ENCODE results near the gene NOS3.

The NOS3 gene

GRCh38 chr7:150990416-150991186, at the start of gene NOS3:
Gene NOS3, plus strand, starts transcription at chr7:150991017. Its CDS starts 2,787 bp downstream, at chr7:150993804.
- no peak for DNase-seq (ENCODE audit: low read depth, low spot score)

- no peak for DNase-seq (ENCODE audit: low read depth, low spot score)
Measured at GRCh38 chr7:150941351-150942000, 49.3 kb upstream of the NOS3 start.

- no peak for DNase-seq (ENCODE audit: low read depth, low spot score)
Measured at GRCh38 chr7:150942001-150942590, 48.7 kb upstream of the NOS3 start.

- DNase-seq (ENCODE audit: low read depth, low spot score): no peak
Measured at GRCh38 chr7:150942591-150943452, 48.0 kb upstream of the NOS3 start.

GRCh38 chr7:150943453-150943814, 47.4 kb upstream of the NOS3 start:
- DNase-seq (ENCODE audit: low read depth, low spot score): no peak

GRCh38 chr7:150944066-150945042, 46.5 kb upstream of the NOS3 start:
- no peak for DNase-seq (ENCODE audit: low read depth, low spot score)

GRCh38 chr7:150945171-150945852, 45.5 kb upstream of the NOS3 start:
- DNase-seq (ENCODE audit: low read depth, low spot score): no peak

- peak; percentile 60 for DNase-seq (ENCODE audit: low read depth, low spot score)
Measured at GRCh38 chr7:150945853-150946420, 44.9 kb upstream of the NOS3 start.

GRCh38 chr7:150946421-150947240, 44.2 kb upstream of the NOS3 start:
- DNase-seq (ENCODE audit: low read depth, low spot score): no peak

GRCh38 chr7:150947241-150947745, 43.5 kb upstream of the NOS3 start:
- no peak for DNase-seq (ENCODE audit: low read depth, low spot score)

GRCh38 chr7:150947761-150948651, 42.8 kb upstream of the NOS3 start:
- DNase-seq (ENCODE audit: low read depth, low spot score): no peak

GRCh38 chr7:150948791-150949251, 42.0 kb upstream of the NOS3 start:
- no peak for DNase-seq (ENCODE audit: low read depth, low spot score)

- DNase-seq (ENCODE audit: low read depth, low spot score): no peak
Measured at GRCh38 chr7:150949564-150949963, 41.3 kb upstream of the NOS3 start.

GRCh38 chr7:150949971-150950491, 40.8 kb upstream of the NOS3 start:
- DNase-seq (ENCODE audit: low read depth, low spot score): no peak

- no peak for DNase-seq (ENCODE audit: low read depth, low spot score)
Measured at GRCh38 chr7:150950496-150951180, 40.2 kb upstream of the NOS3 start.

GRCh38 chr7:150951181-150951520, 39.7 kb upstream of the NOS3 start:
- DNase-seq (ENCODE audit: low read depth, low spot score): no peak

GRCh38 chr7:150951521-150951920, 39.3 kb upstream of the NOS3 start:
- no peak for DNase-seq (ENCODE audit: low read depth, low spot score)

Data from astrocyte of the hippocampus (primary cell).